Heart left ventricle (tissue), 16 donors: Measurements from ENCODE around the gene MAP3K5. TPM values are rescaled to one million over a fixed set of nuclear protein-coding genes. Genes with fewer than 3 reads are reported as not detected.

Source experiments
- ATAC-seq, 4 donors: fragments of 200-7000 bp; cut with Tn5 transposase; one replicate each; pipeline ENCODE4 v1.9.1; 2020 to 2022; ENCODE audit warnings: moderate library complexity in 4 of 4, mild to moderate bottlenecking in 3 of 4, moderate number of reproducible peaks in 1 of 4
- DNase-seq, 5 donors: peaks; one replicate each; pipeline ENCODE4 v3.0.0-alpha.2; 2020
- H3K27ac ChIP-seq, 12 donors: fragments of 200-600 bp; sonication (generic) in 4 of 12; one replicate each; pipeline versions ENCODE4 v1.5.0 to v1.8.0; 2016 to 2022; ENCODE audit warnings: mild to moderate bottlenecking in 2 of 12
- H3K27me3 ChIP-seq, 9 donors: fragments of 200-600 bp; sonication (generic) in 2 of 9; one replicate each; pipeline versions ENCODE4 v1.5.1 to v1.8.0; 2016 to 2022; ENCODE audit warnings: mild to moderate bottlenecking in 3 of 9
- H3K36me3 ChIP-seq, 9 donors: fragments of 200-600 bp; sonication (generic) in 2 of 9; one replicate each; pipeline versions ENCODE4 v1.5.0 to v1.8.0; 2018 to 2022; ENCODE audit warnings: mild to moderate bottlenecking in 2 of 9
- H3K4me1 ChIP-seq, 12 donors: fragments of 200-600 bp; sonication (generic) in 4 of 12; one replicate each; pipeline versions ENCODE4 v1.5.0 to v1.8.0; 2016 to 2022; ENCODE audit warnings: mild to moderate bottlenecking in 3 of 12
- H3K4me3 ChIP-seq, 12 donors: fragments of 200-600 bp; sonication (generic) in 4 of 12; one replicate each; pipeline versions ENCODE4 v1.5.0 to v1.8.0; 2017 to 2022; ENCODE audit warnings: mild to moderate bottlenecking in 9 of 12, moderate library complexity in 4 of 12
- H3K9me3 ChIP-seq, 12 donors: fragments of 200-600 bp; sonication (generic) in 4 of 12; one replicate each; pipeline versions ENCODE4 v1.5.0 to v1.8.0; 2016 to 2022; ENCODE audit warnings: mild to moderate bottlenecking in 1 of 12
- POLR2A ChIP-seq, 2 donors: fragments of 450-650 bp; IDR thresholded peaks; one replicate each; pipeline ENCODE4 v1.6.1; 2017; ENCODE audit warnings: antibody characterized with exemption in 2 of 2, mild to moderate bottlenecking in 2 of 2, moderate library complexity in 2 of 2
- whole genome bisulfite sequencing, 4 donors: extraction: QIAGEN DNeasy Blood & Tissue Kit in 2 of 4; methylation state at CpG; one replicate each; pipeline versions ENCODE4 v1.1.5 to v1.1.7; 2013 to 2018; 5-methylcytosine and 5-hydroxymethylcytosine counted together
- intact Hi-C, 10 donors: fragments of 100-400 bp; cut with DNase I; formaldehyde crosslinking; loops; one replicate each; pipeline versions ENCODE4 v1.11.1 to v1.14.2; 2022
- polyA plus RNA-seq, 2 donors: library from polyadenylated mRNA; stranded (reverse); fragments of 200-250 nt; gene quantifications; one replicate each; pipeline ENCODE4 v1.2.3, GENCODE V29; 2013
- total RNA-seq, 9 donors: library from RNA; depleted of rRNA in 2 of 9; stranded (reverse); fragments of >200 nt in 2 of 9; fragmentation: NEBNext Ultra II Directional in 3 of 9; extraction: Animal tissue kit (Norgen Biotek cat#: 25700) in 3 of 9; gene quantifications; one replicate each; pipeline versions ENCODE4 v1.1.0 to v1.2.4, GENCODE V29; 2016 to 2023
- TF ChIP-seq, protein P1 (sequence below), 12 donors: fragments of 200-600 bp; sonication (generic) in 4 of 12; IDR thresholded peaks; one replicate each; pipeline versions ENCODE4 v1.5.0 to v1.8.0; 2018 to 2022; ENCODE audit warnings: antibody characterized with exemption in 12 of 12, mild to moderate bottlenecking in 5 of 12
- donor health status: ischemic (EF 13 %, LVEDD 7.1; RV severe dilation, severe dysfunction).
- donor health status: healthy with polysubstance abuse.
- donor health status: DM: no; HTN: yes; CAD: no.
- donor health status: DM: no; HTN: no; CAD: no.
- donor health status: ischemic (EF 25% LVEDD 6.9; RV normal size, moderate dysfunction).
- donor health status: ischemic (EF 25% LVEDD 5.7; RV mildly dilated, moderate dysfunction).
- donor health status: healthy.
- donor health status: DM: yes; HTN: yes; CAD: no.
- donor health status: ischemic (EF 35%, LVEDD 5.7; RV mildly dilated, moderate dysfunction).
- donor health status: nonischemic (EF 11% LVEDD 7.7; RV severe dilation, severe dysfunction).
- donor health status: DM: yes; HTN: yes; CAD: no.
- donor health status: PGD.
- donor health status: ischemic (EF 29% LVEDD 5.4; RV normal size, mild dysfunction).
- donor health status: nonischemic (EF 23%, LVEDD 6.1; RV moderate dilation, normal function).

MAP3K5 gene
- total and polyA plus RNA-seq, 11 donors, result 7.1 to 34.1 (median 27.8) TPM

DNA sequence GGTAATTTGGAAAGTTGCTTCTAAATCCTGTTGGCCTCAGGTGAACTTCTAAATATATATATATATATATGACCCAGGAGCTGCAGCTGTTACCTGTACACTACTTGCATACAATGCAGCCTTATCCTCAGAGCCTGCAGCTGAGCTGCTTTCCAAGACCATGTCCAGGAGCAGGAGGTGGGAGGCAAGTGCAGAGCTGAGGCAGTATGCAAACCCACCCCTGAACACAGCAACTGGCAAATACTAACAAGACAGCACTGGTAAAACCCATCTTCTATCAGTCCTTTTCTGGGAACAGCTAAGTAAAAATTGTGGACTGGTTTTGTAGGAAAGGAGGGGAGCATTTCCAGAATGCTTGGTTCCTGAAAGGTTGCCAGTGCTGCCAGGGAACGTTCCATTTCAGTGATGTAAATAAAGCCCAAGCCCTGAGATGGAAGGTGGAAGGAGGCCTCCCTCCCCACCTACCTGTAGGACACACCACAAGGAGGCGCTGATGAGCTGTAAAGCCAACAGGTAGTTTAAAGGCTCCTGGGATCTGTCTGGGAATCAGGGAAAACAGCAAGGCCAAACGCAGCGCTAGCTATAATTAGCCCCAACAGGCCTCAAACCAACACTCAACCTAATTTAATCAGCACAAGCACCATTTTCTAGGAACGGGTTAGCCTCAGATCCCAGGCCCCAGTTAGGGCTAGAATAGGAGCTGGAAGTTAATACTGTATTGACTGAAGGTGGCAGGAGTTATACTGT, 148.3 kb downstream of the MAP3K5 start:
- intact Hi-C loops, result loop anchor here (1.0 to 5.0 kb wide), 4 partner anchors 57 to 149 kb away; partner anchors contain the start of gene MAP3K5 (in 7 of the 10)
- Histone ChIP-seq H3K27me3 (no peaks in the 10 kb centered on the region), H3K27ac (peak overlapping the region in 11 of 12 donors; percentile 9 to 76 (median 61)), H3K36me3 (peaks cover 0 to 14% (median 6%) of the 10 kb centered on the region in 9 donors), H3K4me1 (peaks cover 0 to 56% (median 23%) of the 10 kb centered on the region in 12 donors), H3K4me3 (no peak overlapping the region), H3K9me3 (no peaks in the 10 kb centered on the region)
- DNase-seq, result peak; percentile 88 to 96 (median 89)
- WGBS, 4 donors, result 2 to 3% (median 2%) methylated on average over 5 of the region's 5 CpGs
- TF ChIP-seq POLR2A (IDR thresholded peaks at IDR 0.05), result peak in 1 of 2 donors; percentile 9
- TF ChIP-seq, protein P1, sequence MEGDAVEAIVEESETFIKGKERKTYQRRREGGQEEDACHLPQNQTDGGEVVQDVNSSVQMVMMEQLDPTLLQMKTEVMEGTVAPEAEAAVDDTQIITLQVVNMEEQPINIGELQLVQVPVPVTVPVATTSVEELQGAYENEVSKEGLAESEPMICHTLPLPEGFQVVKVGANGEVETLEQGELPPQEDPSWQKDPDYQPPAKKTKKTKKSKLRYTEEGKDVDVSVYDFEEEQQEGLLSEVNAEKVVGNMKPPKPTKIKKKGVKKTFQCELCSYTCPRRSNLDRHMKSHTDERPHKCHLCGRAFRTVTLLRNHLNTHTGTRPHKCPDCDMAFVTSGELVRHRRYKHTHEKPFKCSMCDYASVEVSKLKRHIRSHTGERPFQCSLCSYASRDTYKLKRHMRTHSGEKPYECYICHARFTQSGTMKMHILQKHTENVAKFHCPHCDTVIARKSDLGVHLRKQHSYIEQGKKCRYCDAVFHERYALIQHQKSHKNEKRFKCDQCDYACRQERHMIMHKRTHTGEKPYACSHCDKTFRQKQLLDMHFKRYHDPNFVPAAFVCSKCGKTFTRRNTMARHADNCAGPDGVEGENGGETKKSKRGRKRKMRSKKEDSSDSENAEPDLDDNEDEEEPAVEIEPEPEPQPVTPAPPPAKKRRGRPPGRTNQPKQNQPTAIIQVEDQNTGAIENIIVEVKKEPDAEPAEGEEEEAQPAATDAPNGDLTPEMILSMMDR (IDR thresholded peaks at IDR 0.05), result peak; percentile 71 to 95 (median 86)
- ATAC-seq, result peak; percentile 94 to 96 (median 94)

DNA sequence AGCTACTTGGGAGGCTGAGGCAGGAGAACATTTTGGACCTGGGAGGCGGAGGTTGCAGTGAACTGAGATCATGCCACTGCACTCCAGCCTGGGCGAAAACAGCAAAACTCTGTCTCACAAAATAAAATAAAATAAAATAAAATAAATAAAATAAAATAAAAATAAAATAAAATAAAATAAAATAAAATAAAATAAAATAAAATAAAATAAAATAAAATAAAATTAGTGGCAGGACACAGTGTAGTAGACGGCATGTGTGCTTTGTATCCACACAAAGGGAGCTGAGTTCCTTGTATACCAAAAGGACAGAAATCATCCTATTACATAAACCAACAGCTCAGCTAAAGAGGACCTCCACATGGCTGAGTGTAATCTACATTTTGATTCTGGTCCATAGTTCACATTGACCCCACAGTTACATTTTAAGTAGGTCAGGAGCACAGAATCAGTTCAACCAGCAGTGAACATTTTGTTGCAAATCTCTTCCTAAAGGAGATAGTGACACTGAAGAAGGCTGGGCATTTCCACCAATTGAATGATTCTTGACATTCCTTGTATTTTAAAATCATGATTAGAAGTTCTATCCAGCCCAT, 150.3 kb downstream of the MAP3K5 start:
- TF ChIP-seq, protein P1 (IDR thresholded peaks at IDR 0.05), result no peak
- TF ChIP-seq POLR2A (IDR thresholded peaks at IDR 0.05), result no peak
- intact Hi-C loops, result loop anchor here in 1 of 10 donors (5.0 kb wide), 1 partner anchor 55 kb away; no protein-coding TSS in a partner anchor
- Histone ChIP-seq H3K27me3 (no peaks in the 10 kb centered on the region), H3K36me3 (peaks cover 0 to 34% (median 18%) of the 10 kb centered on the region in 9 donors), H3K27ac (no peak overlapping the region), H3K4me1 (peaks cover 0 to 40% (median 21%) of the 10 kb centered on the region in 12 donors), H3K9me3 (no peaks in the 10 kb centered on the region), H3K4me3 (no peak overlapping the region)
- ATAC-seq, result no peak
- 95 to 96% (median 96%) methylated on average over 3 of the region's 3 CpGs for WGBS, 4 donors
- DNase-seq, result no peak

DNA sequence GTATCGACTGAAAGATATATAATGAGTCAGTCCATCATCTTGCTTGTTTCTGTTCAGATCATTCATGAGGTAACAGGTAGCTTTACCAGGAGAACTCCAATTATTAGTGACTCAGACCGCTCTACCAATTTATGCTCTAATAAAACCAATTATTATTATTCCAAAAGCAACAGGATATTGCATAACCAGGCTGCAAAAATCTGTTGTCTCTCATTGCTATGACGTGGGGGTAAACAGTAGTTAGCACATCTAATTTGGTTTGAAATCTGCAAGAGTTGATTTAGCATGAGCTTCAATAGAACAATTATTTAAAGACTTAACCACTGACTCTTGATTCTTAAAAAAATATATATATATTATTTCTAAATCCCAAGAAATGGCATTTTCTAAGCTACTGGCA, 151.1 kb downstream of the MAP3K5 start:
- Histone ChIP-seq H3K36me3 (peaks cover 0 to 42% (median 26%) of the 10 kb centered on the region in 9 donors), H3K27me3 (no peaks in the 10 kb centered on the region), H3K4me3 (no peak overlapping the region), H3K27ac (no peak overlapping the region), H3K9me3 (no peaks in the 10 kb centered on the region), H3K4me1 (peaks cover 0 to 32% (median 15%) of the 10 kb centered on the region in 12 donors)
- intact Hi-C loops, result loop anchor here in 1 of 10 donors (5.0 kb wide), 1 partner anchor 54 kb away; no protein-coding TSS in a partner anchor
- ATAC-seq (no peak), DNase-seq (no peak)
- 89 to 92% (median 90%) methylated on average over 3 of the region's 3 CpGs for WGBS, 4 donors
- TF ChIP-seq, protein P1 (IDR thresholded peaks at IDR 0.05), result no peak
- TF ChIP-seq POLR2A (IDR thresholded peaks at IDR 0.05), result no peak
